Caco-2 (cell line): ENCODE measurements around the gene NDUFA3. TPM values are rescaled to one million over a fixed set of nuclear protein-coding genes. Genes with fewer than 3 reads are reported as not detected.

ENCODE experiments used
- BruUV-seq: library from RNA; stranded (reverse); fragments of 400-500 nt; replicated peaks from 2 replicates; lab custom pipeline; 2021; lab: Mats Ljungman, UMichigan
- CTCF ChIA-PET: fragments of 300-600 bp; sonication (Branson Sonifier 250); formaldehyde crosslinking; loops from one replicate; lab custom pipeline; 2022; ENCODE audit warnings: antibody characterized with exemption; lab: Charles Lee
- POLR2A ChIA-PET: fragments of 300-600 bp; sonication (Branson Sonifier 250); formaldehyde crosslinking; loops from one replicate; lab custom pipeline; 2022; ENCODE audit warnings: antibody characterized with exemption; lab: Charles Lee
- DNase-seq, 2 experiments: peaks; one replicate each; pipeline versions ENCODE4 v3.0.0 to v3.0.0-alpha.2; 2020 to 2022
- H3K27me3 ChIP-seq: replicated peaks from 2 replicates; pipeline ENCODE4 v1.6.0; 2011; ENCODE audit warnings: low read length; ENCODE audit not compliant: control insufficient read depth, insufficient read depth
- H3K36me3 ChIP-seq: 2 replicates; pipeline ENCODE4 v1.5.1; 2011; ENCODE audit warnings: low read length; ENCODE audit not compliant: control insufficient read depth, insufficient read depth
- H3K4me1 ChIP-seq: fragments of 250-450 bp; sonication (Bioruptor Pico); 2 replicates; pipeline ENCODE4 v1.5.1; 2020; ENCODE audit warnings: mild to moderate bottlenecking
- H3K4me3 ChIP-seq: 2 replicates; pipeline ENCODE4 v1.5.1; 2011; ENCODE audit warnings: low read depth, mild to moderate bottlenecking, control low read depth, low read length
- H3K9me3 ChIP-seq: fragments of 250-450 bp; sonication (Bioruptor Pico); 2 replicates; pipeline ENCODE4 v1.5.1; 2020; ENCODE audit warnings: mild to moderate bottlenecking, moderate library complexity
- H3K27ac Mint-ChIP-seq: one replicate; pipeline ENCODE4 v1.8.0; 2022; ENCODE audit warnings: mixed read lengths; ENCODE audit not compliant: unreplicated experiment
- H3K27me3 Mint-ChIP-seq: one replicate; pipeline ENCODE4 v1.8.0; 2022; ENCODE audit warnings: mixed read lengths; ENCODE audit not compliant: insufficient read depth, unreplicated experiment
- H3K36me3 Mint-ChIP-seq: one replicate; pipeline ENCODE4 v1.8.0; 2022; ENCODE audit warnings: mild to moderate bottlenecking, mixed read lengths; ENCODE audit not compliant: insufficient read depth, unreplicated experiment
- H3K4me1 Mint-ChIP-seq: one replicate; pipeline ENCODE4 v1.8.0; 2022; ENCODE audit warnings: low read depth, mixed read lengths; ENCODE audit not compliant: unreplicated experiment
- H3K4me3 Mint-ChIP-seq: one replicate; pipeline ENCODE4 v1.8.0; 2022; ENCODE audit warnings: mild to moderate bottlenecking, moderate library complexity, mixed read lengths; ENCODE audit not compliant: unreplicated experiment
- H3K9me3 Mint-ChIP-seq: one replicate; pipeline ENCODE4 v1.8.0; 2022; ENCODE audit warnings: mixed read lengths; ENCODE audit not compliant: unreplicated experiment
- CTCF ChIP-seq, 2 experiments: fragments of 200-600 bp in 1 of 2; IDR thresholded peaks; 1 replicate in 1 of 2; 2 replicates in 1 of 2; pipeline versions ENCODE4 v1.5.1 to v1.8.0; 2011 to 2022; ENCODE audit warnings: antibody characterized with exemption in 1 of 2, control low read depth in 1 of 2, inconsistent platforms in 1 of 2, low read depth in 1 of 2, low read length in 1 of 2, mild to moderate bottlenecking in 1 of 2, moderate library complexity in 1 of 2; ENCODE audit not compliant: insufficient read depth in 1 of 2, severe bottlenecking in 1 of 2, unreplicated experiment in 1 of 2
- intact Hi-C: fragments of 100-400 bp; cut with micrococcal nuclease; formaldehyde crosslinking; loops from one replicate; pipeline ENCODE4 v1.10.0; 2022; ENCODE audit not compliant: unreplicated experiment
- total RNA-seq: library from RNA; stranded (reverse); gene quantifications from 2 replicates; pipeline ENCODE4 v1.2.3, GENCODE V29; 2022

NDUFA3 gene
- total RNA-seq, 1 experiment from 2014 or later, result 185 TPM

GRCh38 chr19:54155694-54156093 lies 53.0 kb downstream of the NDUFA3 start:
- Mint-ChIP-seq H3K27me3 (no peaks in the 10 kb centered on the region), H3K9me3 (no peaks in the 10 kb centered on the region), H3K4me3 (no peak overlapping the region), H3K36me3 (peaks cover 93% of the 10 kb centered on the region), H3K4me1 (peaks cover 16% of the 10 kb centered on the region), H3K27ac (no peak overlapping the region)
- POLR2A ChIA-PET, result no interaction called here
- peaks cover 10% of the 10 kb centered on the region for H3K36me3 ChIP-seq
- no TSS peak for BruUV-seq
- CTCF ChIA-PET, result no interaction called here
- intact Hi-C loops, result no loop called here
- no peaks in the 10 kb centered on the region for H3K27me3 ChIP-seq
- no peak for TF ChIP-seq CTCF (IDR thresholded peaks at IDR 0.05; ENCODE audit: insufficient read depth in 1 of 2, low read depth in 1 of 2, low read length in 1 of 2, severe bottlenecking in 1 of 2, unreplicated experiment in 1 of 2)
- H3K4me3 ChIP-seq, result no peak overlapping the region
- H3K9me3 ChIP-seq, result no peaks in the 10 kb centered on the region
- no peak for DNase-seq
- H3K4me1 ChIP-seq, result peaks cover 12% of the 10 kb centered on the region

- intact Hi-C loops, result no loop called here
- no peak overlapping the region for H3K4me3 ChIP-seq
- peaks cover 15% of the 10 kb centered on the region for H3K4me1 ChIP-seq
- BruUV-seq, result no TSS peak
- no peaks in the 10 kb centered on the region for H3K9me3 ChIP-seq
- H3K27me3 ChIP-seq, result no peaks in the 10 kb centered on the region
- POLR2A ChIA-PET, result interaction anchor here (0.7 to 1.2 kb wide), 2 partner anchors 19 to 33 kb away, joined by 3 to 7 read pairs; partner anchors contain the start of genes CNOT3 and MBOAT7
- Mint-ChIP-seq H3K36me3 (peaks cover 91% of the 10 kb centered on the region), H3K4me3 (peak overlapping the region; percentile 41), H3K27ac (peak overlapping the region; percentile 60), H3K9me3 (no peaks in the 10 kb centered on the region), H3K27me3 (no peaks in the 10 kb centered on the region), H3K4me1 (peaks cover 23% of the 10 kb centered on the region)
- DNase-seq, result no peak
- peaks cover 8% of the 10 kb centered on the region for H3K36me3 ChIP-seq
- CTCF ChIA-PET, result interaction anchor here (0.7 kb wide), 1 partner anchor 174 kb away, joined by 3 read pairs; no protein-coding TSS in a partner anchor
- TF ChIP-seq CTCF (IDR thresholded peaks at IDR 0.05; ENCODE audit: insufficient read depth in 1 of 2, low read depth in 1 of 2, low read length in 1 of 2, severe bottlenecking in 1 of 2, unreplicated experiment in 1 of 2), result no peak
These were observed 53.8 kb downstream of the NDUFA3 start for GRCh38 chr19:54156490-54156889.

- Mint-ChIP-seq H3K27ac (peak overlapping the region; percentile 60), H3K9me3 (no peaks in the 10 kb centered on the region), H3K27me3 (no peaks in the 10 kb centered on the region), H3K4me3 (peak overlapping the region; percentile 41), H3K4me1 (peaks cover 23% of the 10 kb centered on the region), H3K36me3 (peaks cover 89% of the 10 kb centered on the region)
- Histone ChIP-seq H3K27me3 (no peaks in the 10 kb centered on the region), H3K9me3 (no peaks in the 10 kb centered on the region), H3K36me3 (peaks cover 7% of the 10 kb centered on the region), H3K4me3 (no peak overlapping the region), H3K4me1 (peaks cover 20% of the 10 kb centered on the region)
- ChIA-PET CTCF (interaction anchor here (0.7 kb wide), 1 partner anchor 174 kb away, joined by 3 read pairs; no protein-coding TSS in a partner anchor), POLR2A (interaction anchor here (0.7 to 1.2 kb wide), 2 partner anchors 20 to 33 kb away, joined by 3 to 7 read pairs; partner anchors contain the start of genes CNOT3 and MBOAT7)
- intact Hi-C loops, result no loop called here
- TF ChIP-seq CTCF (IDR thresholded peaks at IDR 0.05; ENCODE audit: insufficient read depth in 1 of 2, low read depth in 1 of 2, low read length in 1 of 2, severe bottlenecking in 1 of 2, unreplicated experiment in 1 of 2), result no peak
- peak in 1 of 2 experiments; percentile 55 for DNase-seq
- no TSS peak for BruUV-seq
These were observed 54.3 kb downstream of the NDUFA3 start for GRCh38 chr19:54156953-54157352.

Other genes starting within 250 kb of the NDUFA3 start
- 115 and 132 TPM in 2 replicates for gene MYADM, start 235.0 kb upstream of the NDUFA3 start, total RNA-seq
- 1.7 and 2.6 TPM in 2 replicates for gene PRKCG, start 220.7 kb upstream of the NDUFA3 start, total RNA-seq
- not detected in 2 replicates for gene CACNG7, start 193.6 kb upstream of the NDUFA3 start, total RNA-seq
- 0.91 and 1.1 TPM in 2 replicates for gene CACNG8, start 139.9 kb upstream of the NDUFA3 start, total RNA-seq
- 1.4 and 1.6 TPM in 2 replicates for gene CACNG6, start 111.2 kb upstream of the NDUFA3 start, total RNA-seq
- gene VSTM1, start 39.0 kb upstream of the NDUFA3 start, total RNA-seq, result not detected in 2 replicates
- not detected in 2 replicates for gene TARM1, start 21.5 kb upstream of the NDUFA3 start, total RNA-seq
- gene OSCAR, start 2.1 kb upstream of the NDUFA3 start, total RNA-seq, result 0.23 TPM in 1 of 2 replicates, not detected in the other
- gene TFPT, start 12.8 kb downstream of the NDUFA3 start, total RNA-seq, result 23.0 and 26.0 TPM in 2 replicates
- 95.0 and 99.0 TPM in 2 replicates for gene PRPF31, start 12.9 kb downstream of the NDUFA3 start, total RNA-seq
- gene CNOT3, start 34.9 kb downstream of the NDUFA3 start, total RNA-seq, result 77.7 and 82.1 TPM in 2 replicates
- gene LENG1, start 56.9 kb downstream of the NDUFA3 start, total RNA-seq, result 6.6 and 6.9 TPM in 2 replicates
- 38.9 and 45.9 TPM in 2 replicates for gene TMC4, start 70.3 kb downstream of the NDUFA3 start, total RNA-seq
- 137 and 149 TPM in 2 replicates for gene MBOAT7, start 86.7 kb downstream of the NDUFA3 start, total RNA-seq
- gene TSEN34, start 88.5 kb downstream of the NDUFA3 start, total RNA-seq, result 42.6 TPM in 2 replicates
- 1,040 and 1,045 TPM in 2 replicates for gene RPS9, start 98.0 kb downstream of the NDUFA3 start, total RNA-seq
- not detected in 2 replicates for gene LILRB3, start 120.2 kb downstream of the NDUFA3 start, total RNA-seq
- gene LILRA6, start 139.9 kb downstream of the NDUFA3 start, total RNA-seq, result not detected in 2 replicates
- not detected in 2 replicates for gene LILRB5, start 154.4 kb downstream of the NDUFA3 start, total RNA-seq
- not detected in 2 replicates for gene LILRB2, start 178.3 kb downstream of the NDUFA3 start, total RNA-seq
- not detected in 2 replicates for gene LILRA5, start 210.3 kb downstream of the NDUFA3 start, total RNA-seq
- not detected in 2 replicates for gene LILRA4, start 236.3 kb downstream of the NDUFA3 start, total RNA-seq